Type B pancreatic cell (in vitro differentiated cells): ENCODE data around the gene TARBP2. TPM values are rescaled to one million over a fixed set of nuclear protein-coding genes. Genes with fewer than 3 reads are reported as not detected.

Experiments
- DNase-seq: peaks from one replicate; pipeline ENCODE4 v3.0.0; 2021; ENCODE audit warnings: mixed read lengths; ENCODE audit not compliant: unreplicated experiment; ENCODE audit errors: extremely low spot score
- H3K27ac Mint-ChIP-seq: 2 replicates; pipeline ENCODE4 v1.8.0; 2021; ENCODE audit warnings: mild to moderate bottlenecking, mixed read lengths
- H3K27me3 Mint-ChIP-seq: 2 replicates; pipeline ENCODE4 v1.8.0; 2021; ENCODE audit warnings: mixed read lengths
- H3K36me3 Mint-ChIP-seq: 2 replicates; pipeline ENCODE4 v1.8.0; 2021; ENCODE audit warnings: mixed read lengths
- H3K4me1 Mint-ChIP-seq: one replicate; pipeline ENCODE4 v1.8.0; 2021; ENCODE audit warnings: mixed read lengths; ENCODE audit not compliant: unreplicated experiment
- H3K4me3 Mint-ChIP-seq: 2 replicates; pipeline ENCODE4 v1.8.0; 2021; ENCODE audit warnings: mild to moderate bottlenecking, mixed read lengths
- H3K9me3 Mint-ChIP-seq: 2 replicates; pipeline ENCODE4 v1.8.0; 2021; ENCODE audit warnings: mixed read lengths
- total RNA-seq: library from RNA; stranded (reverse); gene quantifications from 2 replicates; pipeline ENCODE4 v1.2.1, GENCODE V29; 2021; ENCODE audit warnings: low replicate concordance
- TF ChIP-seq, protein P1 (sequence below): fragments of 200-600 bp; sonication (generic); conservative IDR thresholded peaks from 2 replicates; pipeline ENCODE4 v1.5.0; 2021; ENCODE audit warnings: antibody characterized with exemption, mild to moderate bottlenecking

Gene TARBP2
- total RNA-seq, 1 donor from 2014 or later = 52.3 TPM

DNA sequence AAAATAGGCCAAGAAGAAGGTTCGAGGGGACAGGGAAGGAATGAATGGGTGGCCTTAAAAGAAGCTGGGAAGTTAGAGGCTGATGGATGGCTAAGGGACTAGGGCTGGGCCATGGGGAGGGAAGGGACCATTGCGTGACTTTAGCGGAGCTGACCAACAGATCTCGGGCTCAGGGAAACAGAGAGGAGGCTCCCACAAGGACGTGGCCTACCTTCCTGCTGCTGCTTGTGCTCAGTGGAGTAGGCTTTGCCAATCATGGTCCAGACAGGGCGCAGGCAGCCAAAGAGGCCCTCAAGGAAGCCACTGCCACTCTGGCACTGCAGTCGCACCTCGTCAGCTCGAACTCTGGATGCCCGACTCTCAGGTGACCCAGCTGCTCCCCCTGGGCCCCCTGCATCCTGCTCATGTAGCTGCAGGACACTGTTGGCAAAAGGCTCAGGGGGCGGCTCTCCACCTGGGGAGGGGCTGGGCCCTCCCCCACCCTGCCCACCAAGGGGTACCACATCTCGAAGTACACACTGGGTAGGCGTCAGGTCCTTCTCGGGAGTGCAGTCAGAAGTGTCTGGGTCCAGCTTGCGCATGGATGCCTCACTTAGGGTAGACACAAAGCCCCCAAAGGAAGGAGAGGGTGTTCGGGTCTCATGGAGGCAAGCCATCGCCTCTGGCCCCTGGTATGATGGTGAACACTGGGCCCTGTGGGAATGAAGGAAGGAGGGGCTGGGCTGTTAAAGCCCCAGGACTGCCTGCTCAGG, 14.2 kb upstream of the TARBP2 start:
- H3K27me3 Mint-ChIP-seq = no peaks in the 10 kb centered on the region
- no peak overlapping the region for H3K4me3 Mint-ChIP-seq
- peaks cover 15% of the 10 kb centered on the region for H3K4me1 Mint-ChIP-seq
- TF ChIP-seq, protein P1, sequence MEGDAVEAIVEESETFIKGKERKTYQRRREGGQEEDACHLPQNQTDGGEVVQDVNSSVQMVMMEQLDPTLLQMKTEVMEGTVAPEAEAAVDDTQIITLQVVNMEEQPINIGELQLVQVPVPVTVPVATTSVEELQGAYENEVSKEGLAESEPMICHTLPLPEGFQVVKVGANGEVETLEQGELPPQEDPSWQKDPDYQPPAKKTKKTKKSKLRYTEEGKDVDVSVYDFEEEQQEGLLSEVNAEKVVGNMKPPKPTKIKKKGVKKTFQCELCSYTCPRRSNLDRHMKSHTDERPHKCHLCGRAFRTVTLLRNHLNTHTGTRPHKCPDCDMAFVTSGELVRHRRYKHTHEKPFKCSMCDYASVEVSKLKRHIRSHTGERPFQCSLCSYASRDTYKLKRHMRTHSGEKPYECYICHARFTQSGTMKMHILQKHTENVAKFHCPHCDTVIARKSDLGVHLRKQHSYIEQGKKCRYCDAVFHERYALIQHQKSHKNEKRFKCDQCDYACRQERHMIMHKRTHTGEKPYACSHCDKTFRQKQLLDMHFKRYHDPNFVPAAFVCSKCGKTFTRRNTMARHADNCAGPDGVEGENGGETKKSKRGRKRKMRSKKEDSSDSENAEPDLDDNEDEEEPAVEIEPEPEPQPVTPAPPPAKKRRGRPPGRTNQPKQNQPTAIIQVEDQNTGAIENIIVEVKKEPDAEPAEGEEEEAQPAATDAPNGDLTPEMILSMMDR = no peak
- H3K9me3 Mint-ChIP-seq = no peaks in the 10 kb centered on the region
- DNase-seq = no peak
- peaks cover 22% of the 10 kb centered on the region for H3K36me3 Mint-ChIP-seq
- H3K27ac Mint-ChIP-seq = no peak overlapping the region

DNA sequence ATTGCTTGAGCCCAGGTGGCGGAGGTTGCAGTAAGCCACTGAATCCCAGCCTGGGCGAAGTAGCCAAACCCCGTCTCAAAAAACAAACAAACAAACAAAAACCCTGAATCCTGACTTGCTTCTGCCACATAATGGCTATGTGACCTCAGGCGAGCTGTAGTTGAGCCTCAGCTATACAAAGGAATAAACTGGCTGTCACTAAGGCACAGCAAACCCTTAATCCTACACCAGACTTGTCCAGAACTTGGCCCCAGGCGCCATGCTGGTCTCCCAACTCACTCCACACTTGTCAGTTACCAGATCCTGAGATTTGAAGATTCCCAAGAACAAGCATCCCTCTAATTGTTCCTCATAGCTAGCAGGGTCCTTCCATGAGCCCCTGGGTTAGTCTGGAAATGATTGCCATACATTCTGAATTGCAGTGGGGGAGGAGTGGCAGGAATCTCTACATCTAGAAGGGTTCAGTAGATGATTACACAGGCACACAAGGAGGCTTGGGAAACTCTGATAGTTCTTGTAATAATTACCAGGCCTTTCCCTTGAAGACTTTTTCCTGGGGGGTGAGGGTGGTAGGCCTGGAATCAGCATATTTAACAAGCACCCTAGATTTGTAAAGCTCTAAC, 11.7 kb upstream of the TARBP2 start:
- H3K27ac Mint-ChIP-seq = peak overlapping the region; percentile 61
- no peaks in the 10 kb centered on the region for H3K27me3 Mint-ChIP-seq

DNA sequence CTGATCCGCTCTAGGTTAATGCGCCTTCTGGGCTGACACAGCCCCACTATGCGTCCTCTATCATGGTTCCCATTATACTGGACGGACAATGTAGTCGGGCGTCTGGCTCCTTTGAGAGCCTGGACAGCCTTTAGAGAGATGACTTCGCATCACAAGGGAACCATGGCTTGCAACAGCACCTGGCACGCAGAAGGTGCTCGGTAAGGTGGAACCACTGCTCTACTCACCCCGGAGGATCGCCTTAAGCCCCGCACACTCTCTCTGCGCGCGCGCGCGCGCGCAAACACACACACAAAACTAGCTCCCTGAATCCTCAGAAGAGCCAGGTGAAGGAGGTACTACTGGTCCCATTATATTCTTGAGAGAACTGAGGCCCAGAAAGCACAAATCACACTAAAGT, 8.9 kb upstream of the TARBP2 start:
- peaks cover 39% of the 10 kb centered on the region for H3K4me1 Mint-ChIP-seq
- peaks cover 3% of the 10 kb centered on the region for H3K9me3 Mint-ChIP-seq
- H3K36me3 Mint-ChIP-seq = peaks cover 5% of the 10 kb centered on the region
- H3K27ac Mint-ChIP-seq = peak overlapping the region; percentile 97
- peak overlapping the region; percentile 97 for H3K4me3 Mint-ChIP-seq
- no peak for DNase-seq
- H3K27me3 Mint-ChIP-seq = no peaks in the 10 kb centered on the region
- TF ChIP-seq, protein P1 = no peak

More for the DNA sequence above, 11.7 kb upstream of the TARBP2 start:
- TF ChIP-seq, protein P1 = no peak
- Mint-ChIP-seq H3K4me3 (peak overlapping the region; percentile 55), H3K9me3 (no peaks in the 10 kb centered on the region), H3K36me3 (peaks cover 9% of the 10 kb centered on the region), H3K4me1 (peaks cover 25% of the 10 kb centered on the region)
- DNase-seq = no peak

DNA sequence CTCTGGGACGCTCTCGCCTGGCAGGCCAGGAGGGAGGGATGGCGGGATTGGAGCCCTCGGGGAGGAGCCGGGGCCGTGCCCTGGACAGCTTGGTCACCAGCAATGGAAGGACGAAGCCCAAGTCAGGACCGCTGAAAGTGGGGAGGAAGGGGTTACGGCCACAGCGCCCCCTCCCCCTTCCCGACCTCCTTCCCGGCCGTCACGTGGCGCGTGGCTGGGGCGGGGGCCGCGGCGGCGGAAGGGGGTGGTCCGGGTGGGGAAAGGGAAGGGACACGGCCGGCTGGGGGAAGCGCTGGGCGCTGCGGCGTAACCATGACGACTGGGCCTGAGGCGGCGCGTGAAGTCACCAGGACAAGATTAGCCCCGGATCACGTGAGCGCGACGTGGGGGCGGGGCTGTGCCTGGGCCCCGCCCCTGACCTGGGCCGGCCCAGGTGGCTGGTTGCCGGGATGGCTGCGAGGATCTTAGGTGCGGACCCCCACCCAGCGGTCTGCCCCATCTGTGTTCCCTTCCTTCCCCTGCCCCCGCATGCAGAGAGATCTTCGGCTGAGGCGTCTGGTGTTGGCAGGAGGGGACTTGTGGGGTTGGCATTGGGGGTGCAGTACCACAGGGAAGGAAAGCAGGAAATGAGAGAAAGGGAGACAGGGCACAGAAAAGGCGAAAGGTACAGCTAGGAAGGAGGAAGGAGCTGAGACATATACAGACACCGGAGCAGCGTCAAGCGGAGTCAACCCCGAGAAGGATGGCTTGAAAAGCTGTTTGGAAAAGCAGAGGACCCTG, 8.1 kb upstream of the TARBP2 start:
- Mint-ChIP-seq H3K4me3 (peak overlapping the region; percentile 97), H3K27me3 (no peaks in the 10 kb centered on the region), H3K36me3 (peaks cover 5% of the 10 kb centered on the region), H3K27ac (peak overlapping the region; percentile 97), H3K4me1 (peaks cover 44% of the 10 kb centered on the region), H3K9me3 (peaks cover 3% of the 10 kb centered on the region)
- TF ChIP-seq, protein P1 = no peak
- peak; percentile 97 for DNase-seq

DNA sequence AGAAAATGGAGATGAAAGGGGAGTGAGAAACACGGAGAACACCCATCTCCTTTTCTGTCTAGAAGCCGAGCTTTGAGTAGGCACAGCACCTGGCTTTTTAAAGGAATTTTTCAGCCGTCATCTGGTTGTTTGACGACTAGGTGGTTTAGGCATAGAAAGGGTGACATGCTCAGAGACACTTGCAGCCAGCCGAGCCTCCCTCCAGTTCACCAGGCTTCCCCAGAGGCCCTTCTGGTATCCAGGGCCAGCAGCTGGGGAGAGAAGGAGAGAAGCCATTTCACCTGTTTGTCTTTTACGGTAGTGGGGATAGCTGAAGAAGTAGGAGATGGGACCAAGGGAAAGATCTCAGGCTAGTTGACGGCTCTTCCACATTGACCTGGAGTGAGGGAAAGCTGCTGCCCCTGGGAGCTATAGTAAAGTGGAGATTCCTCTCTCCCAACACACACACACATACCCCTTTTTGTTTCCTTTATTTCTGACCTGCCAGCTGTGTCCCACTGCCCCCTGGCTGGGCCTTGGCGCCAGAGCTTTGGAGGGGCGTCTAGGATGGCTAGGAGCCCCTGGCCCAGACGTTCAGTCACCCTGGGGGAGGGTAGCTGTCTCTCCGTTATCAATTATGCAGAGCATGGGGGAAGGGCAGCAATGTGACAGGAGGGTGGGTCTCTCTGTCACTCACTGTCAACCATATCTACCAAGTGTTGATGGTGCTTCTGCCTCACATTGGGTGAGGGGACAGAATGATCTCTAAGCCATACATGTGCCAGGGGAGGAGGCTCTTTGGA, 7.3 kb upstream of the TARBP2 start:
- Mint-ChIP-seq H3K4me1 (peaks cover 50% of the 10 kb centered on the region), H3K4me3 (peak overlapping the region; percentile 97), H3K9me3 (peaks cover 3% of the 10 kb centered on the region), H3K27ac (peak overlapping the region; percentile 97), H3K27me3 (no peaks in the 10 kb centered on the region), H3K36me3 (peaks cover 5% of the 10 kb centered on the region)
- no peak for DNase-seq
- TF ChIP-seq, protein P1 = no peak
